ENCODE measurements around the gene HOXC11. TPM values are rescaled to one million over a fixed set of nuclear protein-coding genes. Genes with fewer than 3 reads are reported as not detected.

HOXC11 gene
- polyA plus RNA-seq, 1 experiment, result not detected

- POLR2A ChIA-PET, result no interaction called here
- CTCF ChIA-PET, result interaction anchor here (1.1 kb wide), 1 partner anchor 259 kb away, joined by 3 read pairs; no protein-coding TSS in a partner anchor
- no peak for DNase-seq (ENCODE audit: low read depth, low spot score)
- TF ChIP-seq, protein P1, sequence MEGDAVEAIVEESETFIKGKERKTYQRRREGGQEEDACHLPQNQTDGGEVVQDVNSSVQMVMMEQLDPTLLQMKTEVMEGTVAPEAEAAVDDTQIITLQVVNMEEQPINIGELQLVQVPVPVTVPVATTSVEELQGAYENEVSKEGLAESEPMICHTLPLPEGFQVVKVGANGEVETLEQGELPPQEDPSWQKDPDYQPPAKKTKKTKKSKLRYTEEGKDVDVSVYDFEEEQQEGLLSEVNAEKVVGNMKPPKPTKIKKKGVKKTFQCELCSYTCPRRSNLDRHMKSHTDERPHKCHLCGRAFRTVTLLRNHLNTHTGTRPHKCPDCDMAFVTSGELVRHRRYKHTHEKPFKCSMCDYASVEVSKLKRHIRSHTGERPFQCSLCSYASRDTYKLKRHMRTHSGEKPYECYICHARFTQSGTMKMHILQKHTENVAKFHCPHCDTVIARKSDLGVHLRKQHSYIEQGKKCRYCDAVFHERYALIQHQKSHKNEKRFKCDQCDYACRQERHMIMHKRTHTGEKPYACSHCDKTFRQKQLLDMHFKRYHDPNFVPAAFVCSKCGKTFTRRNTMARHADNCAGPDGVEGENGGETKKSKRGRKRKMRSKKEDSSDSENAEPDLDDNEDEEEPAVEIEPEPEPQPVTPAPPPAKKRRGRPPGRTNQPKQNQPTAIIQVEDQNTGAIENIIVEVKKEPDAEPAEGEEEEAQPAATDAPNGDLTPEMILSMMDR (IDR thresholded peaks at IDR 0.05; ENCODE audit: low read depth, low read length), result no peak
- peaks cover 15% of the 10 kb centered on the region; the same call in 1 of the 2 replicates for H3K9me3 ChIP-seq (ENCODE audit: control insufficient read depth, insufficient read depth, low read length)
- peaks cover 87% of the 10 kb centered on the region for H3K27me3 ChIP-seq (ENCODE audit: control insufficient read depth, insufficient read depth, low read length)
- no peak overlapping the region for H3K27ac ChIP-seq (ENCODE audit: low read depth, low read length)
- no peak overlapping the region for H3K4me3 ChIP-seq (ENCODE audit: low read depth, low read length)
Observed at GRCh38 chr12:53942467-53942997, 30.4 kb upstream of the HOXC11 start.

GRCh38 chr12:53944209-53944608 is 28.7 kb upstream of the HOXC11 start:
- DNase-seq (ENCODE audit: low read depth, low spot score), result no peak
- no peak overlapping the region for H3K4me3 ChIP-seq (ENCODE audit: low read depth, low read length)
- H3K27ac ChIP-seq (ENCODE audit: low read depth, low read length), result no peak overlapping the region

DNA sequence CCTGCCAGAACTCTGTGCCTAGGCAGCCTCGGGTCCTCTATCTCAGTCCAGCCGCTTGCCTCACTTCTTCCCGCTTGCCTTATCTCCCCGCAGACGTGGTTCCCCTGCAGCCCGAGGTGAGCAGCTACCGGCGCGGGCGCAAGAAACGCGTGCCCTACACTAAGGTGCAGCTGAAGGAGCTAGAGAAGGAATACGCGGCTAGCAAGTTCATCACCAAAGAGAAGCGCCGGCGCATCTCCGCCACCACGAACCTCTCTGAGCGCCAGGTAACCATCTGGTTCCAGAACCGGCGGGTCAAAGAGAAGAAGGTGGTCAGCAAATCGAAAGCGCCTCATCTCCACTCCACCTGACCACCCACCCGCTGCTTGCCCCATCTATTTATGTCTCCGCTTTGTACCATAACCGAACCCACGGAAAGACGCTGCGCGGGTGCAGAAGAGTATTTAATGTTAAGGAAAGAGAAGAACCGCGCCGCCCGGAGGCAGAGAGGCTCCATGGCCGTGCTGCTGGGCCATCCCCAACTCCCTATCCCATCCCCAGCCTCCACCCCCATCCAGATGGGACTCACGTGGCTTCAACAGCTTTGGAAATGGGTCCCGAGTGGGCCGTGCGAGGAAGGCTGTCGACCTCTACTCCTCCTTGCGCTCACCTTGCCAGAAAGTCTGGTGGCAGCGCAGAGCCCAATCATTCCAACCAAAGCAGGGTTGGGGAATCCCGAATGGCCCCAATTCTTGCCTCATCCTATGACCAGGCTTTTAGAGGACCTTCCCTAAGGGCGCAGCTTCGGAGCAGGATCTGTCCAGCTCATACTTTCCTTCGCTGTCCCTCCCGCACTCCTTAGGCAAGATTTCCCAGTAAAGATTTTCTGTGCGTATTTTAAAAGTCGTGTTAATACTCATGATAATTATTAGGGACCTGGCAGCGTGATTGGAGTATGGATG is 27.7 kb upstream of the HOXC11 start:
- no peak for DNase-seq (ENCODE audit: low read depth, low spot score)
- Histone ChIP-seq H3K27ac (ENCODE audit: low read depth, low read length) (no peak overlapping the region), H3K27me3 (ENCODE audit: control insufficient read depth, insufficient read depth, low read length) (peaks cover 90% of the 10 kb centered on the region), H3K9me3 (ENCODE audit: control insufficient read depth, insufficient read depth, low read length) (peaks cover 5% of the 10 kb centered on the region; the same call in 1 of the 2 replicates), H3K4me3 (ENCODE audit: low read depth, low read length) (no peak overlapping the region)
- POLR2A ChIA-PET, result no interaction called here
- TF ChIP-seq, protein P1 (IDR thresholded peaks at IDR 0.05; ENCODE audit: low read depth, low read length), result no peak
- CTCF ChIA-PET, result no interaction called here

More at GRCh38 chr12:53944209-53944608, 28.7 kb upstream of the HOXC11 start:
- TF ChIP-seq, protein P1 (IDR thresholded peaks at IDR 0.05; ENCODE audit: low read depth, low read length), result no peak
- ChIA-PET POLR2A (no interaction called here), CTCF (no interaction called here)
- Histone ChIP-seq H3K27me3 (ENCODE audit: control insufficient read depth, insufficient read depth, low read length) (peaks cover 89% of the 10 kb centered on the region), H3K9me3 (ENCODE audit: control insufficient read depth, insufficient read depth, low read length) (peaks cover 5% of the 10 kb centered on the region; the same call in 1 of the 2 replicates)

GRCh38 chr12:53947743-53948142 is 25.2 kb upstream of the HOXC11 start:
- TF ChIP-seq, protein P1 (IDR thresholded peaks at IDR 0.05; ENCODE audit: low read depth, low read length), result no peak
- Histone ChIP-seq H3K27ac (ENCODE audit: low read depth, low read length) (no peak overlapping the region), H3K9me3 (ENCODE audit: control insufficient read depth, insufficient read depth, low read length) (peaks cover 14% of the 10 kb centered on the region; the same call in 1 of the 2 replicates), H3K27me3 (ENCODE audit: control insufficient read depth, insufficient read depth, low read length) (peaks cover 92% of the 10 kb centered on the region), H3K4me3 (ENCODE audit: low read depth, low read length) (no peak overlapping the region)
- CTCF ChIA-PET, result no interaction called here
- POLR2A ChIA-PET, result no interaction called here
- no peak for DNase-seq (ENCODE audit: low read depth, low spot score)
